Lung microvascular endothelial cell (primary cell): ENCODE measurements around the gene STOX2. TPM values are rescaled to one million over a fixed set of nuclear protein-coding genes. Genes with fewer than 3 reads are reported as not detected.
A peak's percentile ranks its signal among the peaks of the same experiment; 100 is the strongest.

Experiments used
- DNase-seq, 2 donors: peaks; one replicate each; pipeline versions ENCODE4 v3.0.0 to v3.0.0-alpha.2; 2010; ENCODE audit warnings: low read depth in 2 of 2
- total RNA-seq: library from RNA; depleted of rRNA; stranded (reverse); fragments of >200 nt; gene quantifications from 2 replicates; pipeline ENCODE4 v1.2.1, GENCODE V29; 2014

The STOX2 gene
- total RNA-seq, 1 donor from 2014 or later = 24.2 TPM

DNA sequence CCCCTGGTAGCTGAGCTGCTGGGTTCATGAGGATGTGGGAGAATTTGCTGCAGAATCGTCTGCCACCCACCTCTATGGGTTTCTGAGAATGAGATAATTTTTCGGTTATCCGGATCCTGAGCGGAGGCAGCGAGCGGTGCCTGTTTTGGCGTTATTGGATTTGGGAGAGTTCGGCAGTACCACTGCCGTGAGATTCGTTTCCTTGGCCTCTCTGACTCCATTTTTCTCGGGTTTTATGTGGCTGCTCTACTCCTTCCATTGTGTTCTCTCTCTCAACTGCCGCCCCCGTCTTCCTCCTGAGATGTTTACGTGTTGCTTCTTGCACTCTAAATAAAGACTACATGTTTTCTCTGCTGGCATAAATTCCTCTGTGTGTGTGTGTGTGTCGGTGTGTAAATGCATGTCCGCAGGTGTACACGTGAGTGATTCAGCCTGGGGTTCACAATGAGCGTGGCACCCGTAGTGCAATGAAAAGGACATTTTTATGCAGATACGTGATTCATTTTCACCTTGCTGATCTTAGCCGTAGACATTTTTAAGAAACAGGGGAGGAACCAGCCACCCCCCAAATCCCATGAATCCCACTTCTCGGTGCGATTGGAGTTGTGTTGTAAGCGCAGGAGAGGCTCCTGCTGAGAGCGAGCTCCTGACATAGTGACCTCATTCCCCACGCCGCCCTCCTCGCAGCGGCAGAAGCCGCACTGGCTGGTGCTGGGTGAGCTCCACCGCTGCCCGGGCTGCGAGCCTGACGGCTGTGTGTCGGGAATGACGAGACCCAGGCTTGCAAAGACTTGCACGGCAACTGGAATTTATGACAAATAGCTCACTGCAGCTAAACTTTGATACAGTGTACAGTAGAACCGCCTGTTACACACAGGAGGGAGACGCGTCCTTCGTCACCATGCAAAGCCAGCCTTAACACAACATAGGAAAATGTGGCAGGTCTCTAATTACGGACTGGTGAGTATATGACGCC lies 82.2 kb downstream of the STOX2 start:
- peak in 1 of 2 donors; percentile 63 for DNase-seq

DNA sequence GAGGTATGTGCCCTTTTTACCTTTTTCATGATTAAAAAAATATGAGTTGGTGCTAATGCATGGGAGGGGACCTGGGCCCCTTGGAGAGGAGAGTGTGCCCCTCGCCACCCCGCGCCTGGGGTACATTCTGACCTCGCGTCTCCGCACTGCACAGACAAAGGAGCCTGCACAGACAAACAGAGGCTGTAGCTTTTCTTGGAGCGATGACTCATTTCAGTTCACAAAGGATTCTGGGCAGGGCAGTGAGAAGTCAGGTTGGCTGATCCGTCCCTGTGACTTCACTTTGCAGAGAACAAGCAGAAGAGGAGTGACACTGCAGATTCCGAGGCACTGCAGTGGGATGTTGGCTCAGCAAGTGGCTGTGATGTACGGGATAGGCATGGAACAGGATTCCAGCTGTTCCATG lies 82.9 kb downstream of the STOX2 start:
- DNase-seq = peak; percentile 2 to 82

DNA sequence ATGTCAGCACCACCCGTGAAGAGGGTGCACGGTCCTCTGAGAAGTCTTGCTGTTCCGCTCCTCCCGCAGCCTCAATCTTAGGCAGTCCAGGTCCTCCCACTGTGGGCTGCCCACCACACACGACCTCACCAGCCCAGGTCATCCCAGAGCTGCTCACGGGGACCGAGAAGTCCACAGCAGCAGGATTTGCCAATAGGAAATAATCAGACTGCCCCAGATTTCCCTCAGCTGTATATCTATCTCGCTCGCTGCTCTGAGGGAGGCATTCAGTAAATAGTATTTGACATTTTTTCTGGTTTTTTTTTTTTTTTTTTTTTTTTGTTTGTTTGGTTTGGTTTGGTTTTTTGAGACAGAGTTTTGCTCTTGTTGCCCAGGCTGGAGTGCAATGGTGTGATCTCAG lies 83.8 kb downstream of the STOX2 start:
- no peak for DNase-seq

DNA sequence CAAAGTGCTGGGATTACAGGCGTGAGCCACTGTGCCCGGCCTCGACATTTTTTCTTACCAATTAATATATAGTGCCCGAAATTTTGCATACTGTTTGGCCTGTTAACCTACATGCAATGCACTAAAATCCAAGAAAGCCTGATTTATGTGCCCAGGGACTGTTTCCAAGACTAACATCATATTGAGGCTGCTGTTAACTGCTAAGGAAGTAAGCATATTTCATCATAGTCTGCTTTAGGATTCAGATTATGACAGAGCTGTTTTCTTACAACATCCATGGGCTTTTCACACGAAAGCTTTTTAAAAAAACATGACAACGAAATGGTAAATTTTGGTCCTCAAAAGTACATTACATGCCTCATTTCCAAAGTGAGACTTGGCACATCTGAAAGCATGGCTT lies 84.4 kb downstream of the STOX2 start:
- no peak for DNase-seq

DNA sequence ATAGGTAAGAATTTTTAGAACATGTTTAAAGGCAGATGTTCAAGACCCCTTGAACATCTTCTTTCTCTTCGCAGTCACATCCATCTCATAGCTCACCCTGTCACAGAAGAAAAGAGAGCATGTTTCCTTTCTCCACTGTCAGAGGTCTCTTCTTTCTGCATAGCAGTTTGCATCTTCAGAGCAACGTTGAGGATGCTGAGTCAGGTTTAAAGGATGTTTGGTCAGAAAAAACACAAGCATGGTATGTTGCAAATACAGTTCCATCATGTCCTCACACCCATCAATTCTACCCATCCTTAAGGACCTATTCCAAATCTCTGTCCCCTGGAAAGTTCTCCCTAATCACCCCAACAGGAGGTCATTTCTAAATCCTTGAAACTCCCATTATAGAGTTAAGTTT lies 84.8 kb downstream of the STOX2 start:
- DNase-seq = no peak

DNA sequence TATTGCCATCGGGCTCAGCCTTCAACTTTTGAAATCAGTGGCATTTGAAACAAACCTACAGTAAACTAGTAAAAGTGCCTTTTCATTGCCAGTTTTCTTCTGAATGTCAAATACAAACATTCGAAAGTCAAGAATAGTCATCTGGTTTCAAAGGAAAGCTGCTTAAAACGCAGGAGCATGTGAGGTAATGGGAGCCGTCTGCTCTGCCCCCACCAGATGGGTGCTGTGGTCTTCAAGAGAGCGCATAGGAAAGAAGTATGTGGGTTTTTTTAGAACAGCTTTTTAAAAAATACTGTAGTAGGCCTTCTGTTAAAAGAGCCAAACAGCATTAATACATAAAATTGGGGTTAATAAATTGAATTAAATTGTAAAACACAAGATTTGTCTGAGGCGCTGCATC lies 88.6 kb downstream of the STOX2 start:
- no peak for DNase-seq

DNA sequence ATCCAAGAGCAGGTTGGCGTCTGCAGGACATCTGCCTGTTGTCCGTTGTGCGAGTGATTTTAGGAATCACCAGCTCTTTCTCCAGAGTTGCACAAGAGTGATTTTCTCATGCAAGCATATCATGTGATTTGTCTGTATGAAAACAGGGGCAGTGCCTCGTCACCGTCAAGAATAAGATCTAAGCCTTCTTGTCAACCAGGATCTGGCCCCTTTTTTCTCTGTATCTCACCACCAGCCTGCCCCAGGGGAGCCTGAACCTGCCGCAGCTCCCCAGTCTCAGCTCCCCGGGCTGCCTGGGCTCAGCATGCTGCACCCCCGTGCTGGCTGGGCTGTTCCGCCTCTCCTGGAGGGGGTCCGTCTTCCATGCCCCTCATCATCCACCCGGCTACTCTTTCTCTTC lies 90.5 kb downstream of the STOX2 start:
- DNase-seq = no peak

DNA sequence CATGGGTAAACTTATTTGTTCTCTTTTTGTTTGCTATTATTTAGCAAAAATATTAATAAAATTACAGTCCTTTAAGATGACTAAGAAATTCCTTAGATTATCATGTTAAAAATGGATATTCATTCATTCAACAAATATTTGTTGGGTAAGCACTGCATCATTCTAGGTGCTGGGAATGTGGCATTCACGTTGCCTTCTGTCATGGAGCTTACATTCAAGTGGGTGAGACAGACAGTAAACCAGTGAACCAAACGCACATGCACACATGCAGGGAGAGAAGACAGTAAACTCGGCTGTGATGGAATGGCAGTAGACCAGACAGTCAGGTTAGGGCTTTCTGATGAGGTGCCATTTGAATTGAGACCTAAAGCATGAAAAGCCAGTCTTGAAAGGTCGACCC lies 91.8 kb downstream of the STOX2 start:
- no peak for DNase-seq

DNA sequence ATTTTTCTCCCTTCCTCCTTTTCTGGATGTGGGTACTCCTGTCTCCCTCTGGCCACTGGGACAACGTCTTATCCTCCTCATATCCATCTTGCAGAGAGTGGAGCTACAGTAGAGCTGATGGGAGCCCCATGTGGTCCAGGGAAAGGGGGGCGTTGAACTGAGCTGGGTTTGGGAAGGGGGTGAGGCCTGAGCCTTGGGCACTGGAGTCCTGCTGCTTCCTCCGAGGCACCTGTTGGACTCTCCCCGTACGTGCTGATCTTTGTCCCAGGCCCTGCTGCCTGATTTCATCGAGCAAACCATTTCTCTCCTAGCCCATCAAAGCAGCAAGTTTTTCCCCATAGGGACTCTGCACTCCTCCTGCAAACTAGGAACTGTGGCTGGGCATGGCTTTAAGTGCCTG lies 94.3 kb downstream of the STOX2 start:
- DNase-seq = no peak

DNA sequence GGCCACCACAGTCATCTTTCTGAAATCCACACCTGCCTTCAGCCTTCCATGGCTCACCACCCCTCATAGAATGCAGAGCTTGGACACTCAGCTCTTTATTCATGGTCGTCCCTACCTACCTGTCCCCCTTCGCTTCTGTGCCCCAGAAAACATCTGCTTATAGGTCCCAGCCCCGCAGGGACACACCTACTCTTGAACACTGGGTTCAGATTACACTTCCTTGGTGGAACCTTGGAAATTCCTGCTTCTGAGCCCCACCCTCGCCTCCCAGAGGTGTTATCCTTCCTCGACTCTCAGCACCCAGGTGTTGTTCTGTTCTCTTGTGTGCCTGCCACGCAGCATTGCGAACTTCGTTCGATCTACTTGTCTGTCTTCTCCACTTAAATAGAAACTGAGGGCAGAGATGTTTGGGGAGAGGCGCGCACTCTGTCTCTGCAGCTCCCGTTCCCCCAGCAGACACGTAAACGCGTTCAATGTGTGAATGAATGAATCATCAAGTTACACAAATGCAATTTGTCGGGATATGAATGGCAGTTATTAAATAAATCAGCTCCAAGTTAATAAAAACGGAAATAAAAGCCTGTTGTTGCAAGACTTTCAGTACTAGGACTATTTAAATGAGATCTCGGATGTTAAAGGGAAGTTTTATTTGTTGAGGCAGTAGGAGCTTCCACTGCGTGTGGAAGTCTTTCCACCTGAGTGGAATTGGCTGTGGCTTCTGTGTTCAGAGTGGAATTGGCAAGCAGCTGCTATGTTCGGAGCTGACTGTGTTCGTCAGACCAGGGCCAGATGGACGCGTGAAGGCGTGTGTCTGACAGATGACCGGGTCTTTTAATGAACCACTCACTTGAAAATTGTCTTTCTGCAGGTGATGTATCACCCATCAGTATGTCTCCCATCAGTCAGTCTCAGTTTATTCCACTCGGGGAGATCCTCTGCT lies 95.6 kb downstream of the STOX2 start:
- no peak for DNase-seq

DNA sequence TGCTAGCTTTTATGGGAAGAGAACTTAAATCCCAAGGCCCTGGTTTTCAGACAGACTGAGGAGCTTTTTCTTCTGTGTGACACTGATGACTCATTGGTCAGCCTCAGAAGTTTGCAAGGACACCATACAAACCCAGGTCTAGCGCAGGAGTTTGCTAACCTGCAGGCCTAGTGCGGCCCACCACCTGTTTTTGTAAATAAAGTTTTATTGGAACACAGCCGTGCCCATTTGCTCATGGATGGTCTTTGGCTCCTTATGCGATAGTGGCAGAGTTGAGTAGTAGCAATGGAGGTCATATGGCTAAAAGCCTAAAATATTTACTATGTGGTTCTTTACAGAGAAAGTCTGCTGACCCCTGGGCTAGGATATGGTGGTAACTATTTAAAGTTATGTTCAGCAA lies 98.3 kb downstream of the STOX2 start:
- no peak for DNase-seq

DNA sequence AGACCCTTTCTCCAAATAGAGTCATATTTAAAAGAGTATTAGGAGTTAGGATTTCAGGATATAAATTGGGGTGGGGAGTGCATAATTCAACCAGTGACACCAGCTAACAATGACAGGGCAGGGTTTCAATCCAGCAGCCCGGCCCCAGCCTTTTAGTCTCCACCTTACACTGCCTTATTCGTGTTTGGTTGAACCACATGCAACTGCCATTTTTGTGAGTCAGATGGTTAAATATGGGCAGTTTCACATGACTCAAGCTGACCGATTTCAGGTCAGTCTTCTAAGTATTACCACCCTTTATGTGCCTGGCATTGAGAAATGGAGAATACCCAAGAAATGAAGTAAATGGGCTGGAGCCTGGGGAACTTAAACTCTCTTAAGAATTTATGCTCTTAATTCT lies 102.8 kb downstream of the STOX2 start:
- no peak for DNase-seq

DNA sequence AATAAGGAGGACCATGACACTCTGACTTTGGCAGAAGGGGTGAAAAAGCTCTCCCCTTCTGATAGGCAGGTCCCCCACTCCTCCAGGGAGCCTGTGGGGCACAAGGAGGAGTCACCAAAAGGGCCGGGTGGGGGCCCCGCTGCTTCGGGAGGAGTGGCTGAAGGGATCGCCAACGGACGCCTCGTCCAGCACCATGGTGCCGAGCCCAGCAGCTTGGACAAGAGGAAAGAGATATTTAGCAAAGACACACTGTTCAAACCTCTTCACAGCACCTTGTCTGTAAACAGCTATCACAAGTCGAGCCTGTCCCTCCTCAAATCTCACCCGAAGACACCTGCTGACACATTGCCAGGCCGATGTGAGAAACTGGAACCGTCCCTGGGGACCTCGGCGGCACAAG lies 105.6 kb downstream of the STOX2 start:
- DNase-seq = no peak

DNA sequence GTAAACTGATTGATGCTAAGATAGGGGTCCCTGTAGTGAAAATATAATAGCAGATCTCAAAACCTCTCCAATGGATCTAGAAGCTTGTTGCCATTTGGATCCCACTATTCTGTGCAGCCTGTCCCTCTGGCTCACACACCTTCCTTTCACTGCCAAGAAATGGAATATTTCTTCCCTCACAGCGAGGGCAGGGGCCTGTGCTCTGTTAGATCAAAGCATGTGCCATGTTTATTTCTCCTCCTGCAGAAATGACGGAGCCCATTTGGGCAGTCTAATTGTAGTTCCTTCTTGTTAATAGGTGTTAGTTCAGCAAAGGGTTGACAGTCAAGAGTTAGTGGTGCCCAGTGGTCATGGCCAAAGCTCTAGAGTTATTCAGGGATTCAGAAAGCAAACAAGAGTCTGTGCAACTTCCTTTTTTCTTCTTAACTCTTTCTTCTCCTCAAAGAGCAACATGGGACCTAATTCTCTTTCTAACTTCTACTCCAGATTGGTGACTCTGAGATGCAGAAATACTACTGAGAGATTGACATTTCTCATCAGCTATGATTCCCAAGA lies 106.8 kb downstream of the STOX2 start:
- no peak for DNase-seq

DNA sequence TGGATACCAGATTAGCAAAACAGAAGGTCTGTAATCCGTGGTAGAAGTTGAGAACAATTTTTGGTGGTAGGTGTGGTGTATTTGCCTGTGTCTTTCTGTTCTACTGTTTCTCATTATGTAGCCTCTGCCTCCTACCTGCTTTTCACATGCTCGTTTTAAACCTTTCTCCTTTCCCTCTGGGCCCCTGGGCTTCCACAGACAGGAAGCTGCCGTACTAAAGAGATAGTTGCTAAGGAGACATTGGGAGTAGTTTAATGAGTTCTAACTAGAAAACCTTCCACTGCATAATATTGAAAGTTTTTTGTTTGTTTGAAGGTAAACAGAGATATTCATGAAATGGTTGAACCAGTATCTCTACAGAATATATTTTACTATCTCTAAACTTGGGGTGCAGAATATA lies 107.8 kb downstream of the STOX2 start:
- DNase-seq = no peak

DNA sequence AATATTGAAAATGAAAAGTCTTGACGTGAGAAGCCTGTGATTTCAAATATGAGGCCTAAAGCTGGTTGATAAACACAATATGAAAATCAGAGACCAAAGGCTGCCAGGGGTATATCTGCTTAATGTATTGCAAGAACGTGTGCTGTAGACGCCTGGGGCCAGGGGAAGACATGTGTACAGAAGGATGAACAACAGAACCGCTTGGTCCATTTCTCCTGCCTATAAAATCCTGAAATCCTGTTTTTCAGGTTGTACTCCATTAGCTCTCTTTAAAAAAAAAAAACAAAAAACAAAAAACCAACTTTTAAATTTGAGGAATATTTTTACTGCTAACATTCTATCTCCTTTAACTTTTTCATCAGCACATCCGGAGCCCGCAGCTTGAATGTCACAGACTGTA lies 109.2 kb downstream of the STOX2 start:
- DNase-seq = no peak

DNA sequence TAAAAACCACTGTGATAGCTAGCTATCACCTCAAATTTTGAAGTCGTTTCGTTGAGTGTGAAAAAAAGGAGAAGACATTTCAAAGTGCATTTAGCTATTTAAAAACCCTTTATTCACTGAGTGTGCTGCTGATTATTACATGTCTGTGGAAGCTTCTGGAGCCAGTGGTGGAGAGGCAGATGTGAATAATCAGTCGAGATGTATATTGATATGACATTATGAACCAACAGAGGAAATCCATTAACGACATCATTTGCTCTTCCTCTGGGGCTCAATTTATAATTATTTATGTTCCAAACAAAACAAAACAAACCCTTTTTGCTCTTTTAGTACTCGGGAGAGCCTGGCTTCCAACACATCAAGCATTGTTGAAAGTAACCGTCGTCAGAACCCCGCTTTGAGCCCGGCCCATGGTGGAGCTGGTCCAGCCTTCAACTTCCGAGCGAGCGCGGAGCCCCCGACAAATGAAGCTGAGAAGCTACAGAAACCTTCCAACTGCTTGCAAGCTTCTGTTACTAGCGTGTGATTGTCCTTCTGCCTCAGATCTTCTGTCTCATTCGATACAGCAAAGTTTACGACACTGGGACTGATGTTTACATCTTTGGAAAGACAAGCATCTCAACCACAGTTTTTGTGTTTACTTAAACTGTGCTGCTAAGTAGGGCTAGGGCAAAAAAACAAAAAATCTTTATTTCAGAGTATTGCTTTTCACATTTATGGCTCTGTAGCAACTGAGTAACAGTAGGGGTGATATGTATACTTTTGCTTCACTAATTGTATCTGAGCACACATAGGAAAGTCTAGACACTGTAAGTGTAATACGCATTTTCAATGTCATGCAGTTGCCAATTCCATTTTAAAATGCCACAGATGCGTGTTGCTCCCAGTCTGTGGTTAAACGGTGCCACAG lies 111.9 kb downstream of the STOX2 start:
- DNase-seq = no peak

DNA sequence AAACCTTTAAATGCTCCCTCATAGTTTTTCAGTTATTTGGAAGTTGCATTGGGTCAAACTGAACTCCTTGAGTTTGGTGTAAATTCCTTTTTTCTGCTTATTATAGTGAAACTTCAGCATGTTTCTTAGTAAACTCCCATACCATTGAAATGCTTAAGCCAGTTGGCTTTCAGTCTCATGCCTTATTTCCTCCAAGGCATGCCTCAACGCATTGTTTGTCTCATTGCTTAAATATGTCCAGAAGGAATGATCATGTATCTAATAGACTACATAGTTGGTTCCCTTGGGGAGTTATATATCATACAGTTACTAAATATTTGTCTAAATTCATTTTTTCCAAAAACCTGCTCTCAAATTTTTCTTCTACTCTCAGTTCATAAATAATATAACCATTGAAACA lies 114.0 kb downstream of the STOX2 start:
- no peak for DNase-seq

DNA sequence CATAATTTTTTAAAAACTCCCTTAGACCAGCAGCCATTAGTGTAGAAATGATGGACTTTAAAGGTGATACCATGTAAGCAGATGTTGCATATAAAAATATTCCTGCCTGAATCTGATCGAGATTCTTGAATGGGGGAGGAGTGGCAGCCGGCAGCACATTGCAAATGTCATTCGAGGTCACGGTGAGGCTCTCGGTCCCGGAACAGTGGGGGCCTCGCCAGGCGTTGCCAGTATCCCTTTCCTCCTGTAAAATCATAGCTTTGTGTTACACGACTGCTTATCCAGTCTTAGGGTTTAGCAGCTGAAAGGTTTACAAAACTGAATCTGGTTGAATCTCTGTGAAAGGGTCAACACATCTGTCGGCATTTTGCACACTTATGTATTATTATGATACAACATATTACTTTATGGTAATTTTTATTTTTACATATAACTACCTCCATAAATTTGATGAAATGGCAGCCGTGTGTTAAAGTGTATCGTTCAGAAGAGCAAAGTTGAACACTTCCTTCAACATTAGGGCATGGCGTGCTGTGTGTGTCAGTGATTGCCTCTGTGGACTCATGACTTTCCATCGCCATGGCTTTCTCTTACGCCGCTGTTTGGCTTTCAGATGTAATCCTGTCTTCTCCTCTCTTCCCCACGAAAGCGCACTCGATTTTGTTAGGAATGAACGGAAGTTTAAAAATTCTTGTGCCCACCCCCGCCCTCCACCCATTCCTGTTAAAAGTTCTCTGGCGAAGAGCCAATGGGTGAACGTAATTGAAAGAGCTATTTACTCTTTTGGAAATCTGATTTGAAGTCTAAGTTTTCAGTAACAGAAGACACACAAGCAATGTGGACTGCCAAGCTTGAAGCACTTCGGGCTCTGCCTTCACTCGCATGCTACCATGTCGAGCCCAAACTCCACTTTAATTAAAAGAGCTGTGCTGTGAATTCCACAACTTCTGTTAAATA lies 114.8 kb downstream of the STOX2 start:
- DNase-seq = no peak

DNA sequence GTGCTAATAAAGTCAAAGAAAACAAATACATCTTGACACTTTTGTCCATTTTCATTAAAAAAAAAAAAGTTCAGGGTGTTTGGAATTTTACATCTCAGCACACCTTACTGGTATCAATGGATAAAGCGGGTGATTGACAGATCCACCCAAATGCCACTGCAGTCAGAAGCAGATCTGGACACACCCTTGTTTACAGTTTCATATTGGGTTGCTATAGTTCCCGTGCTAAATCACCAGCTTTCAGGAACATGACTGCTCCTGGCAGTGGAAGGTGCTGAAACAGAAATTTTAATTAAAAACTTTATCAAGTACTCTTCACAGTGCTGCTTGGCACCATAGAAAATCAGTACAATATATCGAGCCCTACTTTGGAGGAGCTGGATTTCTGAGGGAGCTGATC lies 116.3 kb downstream of the STOX2 start:
- DNase-seq = no peak
